ENCODE data around the gene NEDD9.

Gene NEDD9

DNA sequence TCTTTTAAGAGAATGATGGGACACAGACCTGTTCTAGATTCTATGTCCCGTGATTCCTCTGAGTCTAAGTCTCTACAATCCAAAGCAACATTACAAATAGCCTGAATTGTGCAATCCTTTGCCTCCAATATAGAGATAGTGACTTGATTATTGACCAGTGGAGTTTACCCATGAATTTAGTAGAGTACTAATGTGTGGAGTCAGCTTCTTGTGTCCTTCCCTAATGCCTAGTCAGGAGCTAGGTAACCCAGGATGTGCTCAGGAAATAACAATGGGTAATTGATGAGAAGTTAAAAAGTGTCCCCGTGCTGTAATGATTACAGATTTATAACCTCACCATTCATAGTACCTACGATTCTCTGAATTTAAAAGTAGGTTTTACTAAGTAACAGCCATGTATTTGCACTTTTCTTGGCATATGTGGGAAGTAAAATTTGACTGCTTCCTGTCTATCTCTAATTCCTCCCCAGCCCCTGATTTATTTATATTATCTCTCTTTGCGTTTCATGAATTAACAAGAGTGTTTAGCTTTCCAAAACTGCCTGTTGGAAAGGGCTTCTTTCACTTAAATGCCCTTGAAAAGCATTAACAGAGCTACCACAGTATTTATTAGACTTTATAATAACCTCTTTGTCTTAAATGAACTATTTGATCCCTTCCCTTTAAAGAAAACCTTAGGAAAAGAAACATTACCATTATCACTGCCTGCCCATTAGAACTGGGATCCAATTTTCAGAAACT is 30.5 kb downstream of the NEDD9 start:
- ChIA-PET POLR2A (no interaction called here), CTCF (interaction anchor here (0.9 kb wide), 1 partner anchor 294 kb away, joined by 5 read pairs; no protein-coding TSS in a partner anchor)
- no peak for DNase-seq (ENCODE audit: low read depth, low spot score)
- TF ChIP-seq, protein P1, sequence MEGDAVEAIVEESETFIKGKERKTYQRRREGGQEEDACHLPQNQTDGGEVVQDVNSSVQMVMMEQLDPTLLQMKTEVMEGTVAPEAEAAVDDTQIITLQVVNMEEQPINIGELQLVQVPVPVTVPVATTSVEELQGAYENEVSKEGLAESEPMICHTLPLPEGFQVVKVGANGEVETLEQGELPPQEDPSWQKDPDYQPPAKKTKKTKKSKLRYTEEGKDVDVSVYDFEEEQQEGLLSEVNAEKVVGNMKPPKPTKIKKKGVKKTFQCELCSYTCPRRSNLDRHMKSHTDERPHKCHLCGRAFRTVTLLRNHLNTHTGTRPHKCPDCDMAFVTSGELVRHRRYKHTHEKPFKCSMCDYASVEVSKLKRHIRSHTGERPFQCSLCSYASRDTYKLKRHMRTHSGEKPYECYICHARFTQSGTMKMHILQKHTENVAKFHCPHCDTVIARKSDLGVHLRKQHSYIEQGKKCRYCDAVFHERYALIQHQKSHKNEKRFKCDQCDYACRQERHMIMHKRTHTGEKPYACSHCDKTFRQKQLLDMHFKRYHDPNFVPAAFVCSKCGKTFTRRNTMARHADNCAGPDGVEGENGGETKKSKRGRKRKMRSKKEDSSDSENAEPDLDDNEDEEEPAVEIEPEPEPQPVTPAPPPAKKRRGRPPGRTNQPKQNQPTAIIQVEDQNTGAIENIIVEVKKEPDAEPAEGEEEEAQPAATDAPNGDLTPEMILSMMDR (IDR thresholded peaks at IDR 0.05; ENCODE audit: insufficient read depth, low read length, missing control alignments) = no peak
- no peak overlapping the region for H3K4me3 ChIP-seq (ENCODE audit: low read depth, low read length)

DNA sequence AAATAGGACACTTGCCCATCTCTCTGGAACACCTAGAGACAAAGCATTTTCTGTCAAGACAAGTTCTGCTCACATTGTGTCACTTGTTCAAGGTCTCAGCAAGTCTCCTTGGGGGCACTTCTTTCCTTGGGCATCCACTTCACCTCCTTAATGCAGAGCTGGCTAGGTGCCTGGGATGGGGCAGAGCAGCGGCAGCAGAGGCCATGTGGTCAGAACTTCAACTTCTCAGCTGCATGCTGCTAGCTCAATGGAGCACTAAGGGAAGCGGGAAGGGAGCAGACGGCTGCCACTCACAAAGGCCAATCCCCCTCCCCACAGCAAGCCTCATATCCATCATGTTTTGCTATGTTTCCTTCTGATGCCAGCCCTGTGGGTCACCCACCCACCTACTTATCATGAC is 31.5 kb downstream of the NEDD9 start:
- DNase-seq (ENCODE audit: low read depth, low spot score) = no peak
- ChIA-PET CTCF (interaction anchor here (0.7 to 1.1 kb wide), 2 partner anchors 29 to 295 kb away, joined by 3 read pairs; no protein-coding TSS in a partner anchor), POLR2A (no interaction called here)
- TF ChIP-seq, protein P1 (IDR thresholded peaks at IDR 0.05; ENCODE audit: insufficient read depth, low read length, missing control alignments) = no peak
- no peak overlapping the region for H3K4me3 ChIP-seq (ENCODE audit: low read depth, low read length)

DNA sequence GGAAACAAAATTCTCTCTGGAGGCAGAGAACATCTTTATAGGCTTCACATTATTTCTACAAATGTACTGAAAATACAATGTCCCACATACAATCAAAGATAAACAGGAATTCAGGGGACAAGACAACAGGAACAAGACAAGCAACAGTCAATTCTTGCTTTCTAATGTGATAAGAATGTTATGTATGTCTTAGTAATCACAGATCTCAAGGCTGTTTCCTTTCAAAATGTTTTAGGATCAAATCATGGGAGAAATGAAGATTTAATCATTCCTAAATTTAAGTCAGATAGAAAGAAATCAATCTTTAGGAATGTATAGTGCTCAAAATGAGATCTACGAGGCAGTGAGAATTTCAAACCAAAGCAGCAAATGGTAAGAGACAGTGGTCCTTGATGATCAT is 32.1 kb downstream of the NEDD9 start:
- CTCF ChIA-PET = interaction anchor here (1.1 to 1.5 kb wide), 2 partner anchors 11 to 296 kb away, joined by 3 read pairs; no protein-coding TSS in a partner anchor
- DNase-seq (ENCODE audit: low read depth, low spot score) = no peak
- H3K4me3 ChIP-seq (ENCODE audit: low read depth, low read length) = no peak overlapping the region
- POLR2A ChIA-PET = no interaction called here
- TF ChIP-seq, protein P1 (IDR thresholded peaks at IDR 0.05; ENCODE audit: insufficient read depth, low read length, missing control alignments) = no peak

DNA sequence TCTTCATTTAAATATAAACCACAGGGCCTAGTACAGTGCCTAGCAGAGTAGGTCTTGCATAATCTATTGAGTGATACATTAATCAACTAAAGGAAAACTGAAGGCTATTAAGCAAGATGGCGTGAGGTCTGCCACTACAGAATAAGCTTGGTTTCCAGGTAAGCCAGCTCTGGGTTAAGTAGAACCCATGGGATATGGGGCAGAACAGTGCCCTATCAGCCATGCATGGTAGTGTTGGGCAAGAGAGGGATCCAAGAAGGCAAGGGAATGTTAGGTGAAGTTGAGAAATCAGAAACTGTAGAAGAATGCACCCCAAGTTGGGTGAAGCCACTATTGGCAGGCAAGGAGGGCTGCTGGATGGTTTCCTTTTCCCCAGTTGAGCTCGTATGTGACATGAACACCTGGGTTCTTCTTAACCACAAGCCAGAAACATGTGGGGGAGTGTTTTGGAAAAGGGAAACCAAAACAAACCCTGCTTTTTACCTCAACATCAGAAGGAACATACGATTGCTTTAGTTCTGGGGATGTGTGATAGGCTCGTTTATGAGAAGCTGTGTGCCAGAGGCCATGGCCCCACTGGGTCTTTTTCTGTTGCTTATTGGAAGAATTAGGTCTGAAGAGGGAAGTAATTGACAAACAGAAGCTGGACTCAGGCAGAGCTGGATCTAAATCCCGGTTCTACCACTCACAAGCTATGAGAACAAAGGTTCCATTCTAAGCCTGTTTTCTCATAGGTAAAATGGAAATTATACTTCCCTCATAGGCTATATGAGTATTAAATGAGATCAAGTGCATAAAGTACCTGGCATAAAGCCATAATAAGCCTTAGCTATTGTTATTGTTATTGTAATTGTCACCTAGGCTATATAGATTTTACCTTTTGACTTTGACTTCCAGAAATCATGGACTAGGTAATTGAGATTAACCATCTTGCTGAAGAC is 33.5 kb downstream of the NEDD9 start:
- ChIA-PET POLR2A (no interaction called here), CTCF (interaction anchor here (0.8 to 2.1 kb wide), 7 partner anchors 8 to 297 kb away, joined by 3 to 17 read pairs (median 3); partner anchors contain the start of gene NEDD9)
- DNase-seq (ENCODE audit: low read depth, low spot score) = no peak
- H3K4me3 ChIP-seq (ENCODE audit: low read depth, low read length) = no peak overlapping the region
- TF ChIP-seq, protein P1 (IDR thresholded peaks at IDR 0.05; ENCODE audit: insufficient read depth, low read length, missing control alignments) = no peak

DNA sequence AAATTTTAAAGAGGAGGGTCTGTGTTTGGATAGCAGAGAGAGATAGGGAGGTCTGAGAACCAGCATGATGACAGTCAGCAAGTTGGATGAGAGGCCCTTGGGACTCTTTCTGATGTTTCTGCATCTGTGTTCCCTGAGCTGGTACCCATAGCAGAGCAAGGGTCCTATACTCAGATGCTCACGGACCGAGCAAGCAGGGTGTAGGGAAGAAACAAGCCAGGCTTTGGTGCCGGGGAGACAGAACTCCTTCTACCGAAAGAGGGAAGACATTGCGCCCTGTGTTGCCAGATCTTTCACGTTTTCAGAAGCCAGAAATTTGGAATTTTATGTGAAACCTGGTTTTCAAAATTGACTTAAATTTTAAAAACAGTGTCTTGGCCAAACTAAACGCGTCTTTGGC is 34.6 kb downstream of the NEDD9 start:
- TF ChIP-seq, protein P1 (IDR thresholded peaks at IDR 0.05; ENCODE audit: insufficient read depth, low read length, missing control alignments) = no peak
- no peak overlapping the region for H3K4me3 ChIP-seq (ENCODE audit: low read depth, low read length)
- no peak for DNase-seq (ENCODE audit: low read depth, low spot score)
- ChIA-PET CTCF (interaction anchor here (2.0 to 2.7 kb wide), 3 partner anchors 27 to 298 kb away, joined by 5 to 17 read pairs (median 12); no protein-coding TSS in a partner anchor), POLR2A (no interaction called here)

Data from AG04449 (cell line).